GM23338 (cell line): Measurements from ENCODE around the gene CWC22. TPM values are rescaled to one million over a fixed set of nuclear protein-coding genes. Genes with fewer than 3 reads are reported as not detected.

ENCODE experiments used
- CREB1 ChIP-seq: fragments of 250-450 bp; sonication (Bioruptor Pico); IDR thresholded peaks from 2 replicates; pipeline ENCODE4 v1.5.0; 2020; ENCODE audit warnings: low read depth, mild to moderate bottlenecking, moderate library complexity
- REST ChIP-seq: IDR thresholded peaks from one replicate; pipeline ENCODE4 v1.6.1; 2018; ENCODE audit warnings: antibody characterized with exemption; ENCODE audit not compliant: unreplicated experiment
- ZNF114 ChIP-seq: fragments of 250-450 bp; sonication (Bioruptor Pico); IDR thresholded peaks from 2 replicates; pipeline ENCODE4 v1.5.0; 2020; ENCODE audit warnings: mild to moderate bottlenecking, moderate library complexity
- ZNF462 ChIP-seq: fragments of 250-450 bp; sonication (Bioruptor Pico); IDR thresholded peaks from 2 replicates; pipeline ENCODE4 v1.5.0; 2020; ENCODE audit warnings: mild to moderate bottlenecking, moderate library complexity
- polyA plus RNA-seq: library from polyadenylated mRNA; unstranded; fragments of >200 nt; fragmentation: Nextera tagmentation; extraction: Ambion mirVana; gene quantifications from 2 replicates; pipeline ENCODE4 v1.2.1, GENCODE V29; 2016
- total RNA-seq: library from RNA; depleted of rRNA; stranded (reverse); fragments of >200 nt; shearing (Covaris generic); gene quantifications from 2 replicates; pipeline ENCODE4 v1.2.3, GENCODE V29; 2014
- TF ChIP-seq, protein P1 (sequence below): IDR thresholded peaks from 2 replicates; pipeline ENCODE4 v1.6.1; 2016; ENCODE audit warnings: antibody characterized with exemption

The CWC22 gene
- total and polyA plus RNA-seq, 2 experiments from 2014 or later = 36.0 to 38.3 TPM

DNA sequence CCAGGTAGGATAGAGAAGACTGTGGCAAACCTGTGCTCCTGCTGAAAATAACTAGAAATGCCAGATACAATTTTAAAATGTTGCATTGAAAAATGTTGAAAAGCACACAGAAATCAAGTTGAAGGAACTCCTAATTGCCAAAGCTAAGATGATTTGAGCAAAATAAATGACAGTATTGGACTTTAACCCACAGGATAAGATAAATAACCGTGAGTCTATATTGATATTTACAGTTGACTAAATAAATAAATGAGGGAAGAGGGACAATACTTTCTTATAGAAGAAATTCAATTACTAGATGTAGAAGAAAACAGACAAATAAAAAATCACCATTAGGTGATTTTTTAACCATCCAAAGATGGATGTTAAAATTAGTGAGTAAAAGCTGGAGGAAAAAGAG lies 59.0 kb downstream of the CWC22 start (continued):
- TF ChIP-seq ZNF462 (CRISPR knock-in tag) (no peak), REST (no peak), ZNF114 (no peak), CREB1 (CRISPR knock-in tag) (no peak)
- TF ChIP-seq, protein P1, sequence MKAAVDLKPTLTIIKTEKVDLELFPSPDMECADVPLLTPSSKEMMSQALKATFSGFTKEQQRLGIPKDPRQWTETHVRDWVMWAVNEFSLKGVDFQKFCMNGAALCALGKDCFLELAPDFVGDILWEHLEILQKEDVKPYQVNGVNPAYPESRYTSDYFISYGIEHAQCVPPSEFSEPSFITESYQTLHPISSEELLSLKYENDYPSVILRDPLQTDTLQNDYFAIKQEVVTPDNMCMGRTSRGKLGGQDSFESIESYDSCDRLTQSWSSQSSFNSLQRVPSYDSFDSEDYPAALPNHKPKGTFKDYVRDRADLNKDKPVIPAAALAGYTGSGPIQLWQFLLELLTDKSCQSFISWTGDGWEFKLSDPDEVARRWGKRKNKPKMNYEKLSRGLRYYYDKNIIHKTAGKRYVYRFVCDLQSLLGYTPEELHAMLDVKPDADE = no peak
